Heart right ventricle (tissue), 16 donors: ENCODE data around the gene IRS2. TPM values are rescaled to one million over a fixed set of nuclear protein-coding genes. Genes with fewer than 3 reads are reported as not detected.

Experiments used
- ATAC-seq, 8 donors: fragments of 200-7000 bp; cut with Tn5 transposase; one replicate each; pipeline ENCODE4 v1.9.1; 2020; ENCODE audit warnings: mild to moderate bottlenecking in 8 of 8, moderate library complexity in 8 of 8, moderate number of reproducible peaks in 1 of 8
- DNase-seq, 2 donors: peaks; one replicate each; pipeline ENCODE4 v3.0.0-alpha.2; 2020
- H3K27ac ChIP-seq, 10 donors: fragments of 200-600 bp; sonication (generic) in 2 of 10; one replicate each; pipeline versions ENCODE4 v1.5.0 to v1.8.0; 2020 to 2022; ENCODE audit warnings: mild to moderate bottlenecking in 3 of 10
- H3K27me3 ChIP-seq, 7 donors: fragments of 200-600 bp; one replicate each; pipeline ENCODE4 v1.8.0; 2021 to 2022; ENCODE audit warnings: mild to moderate bottlenecking in 2 of 7
- H3K36me3 ChIP-seq, 9 donors: fragments of 200-600 bp; sonication (generic) in 1 of 9; one replicate each; pipeline versions ENCODE4 v1.5.0 to v1.8.0; 2020 to 2022; ENCODE audit warnings: mild to moderate bottlenecking in 2 of 9
- H3K4me1 ChIP-seq, 9 donors: fragments of 200-600 bp; sonication (generic) in 1 of 9; one replicate each; pipeline versions ENCODE4 v1.5.0 to v1.8.0; 2020 to 2022; ENCODE audit warnings: mild to moderate bottlenecking in 4 of 9
- H3K4me3 ChIP-seq, 10 donors: fragments of 200-600 bp; sonication (generic) in 2 of 10; one replicate each; pipeline versions ENCODE4 v1.5.0 to v1.8.0; 2020 to 2022; ENCODE audit warnings: mild to moderate bottlenecking in 7 of 10, moderate library complexity in 2 of 10
- H3K9me3 ChIP-seq, 11 donors: fragments of 200-600 bp in 10 of 11; sonication (generic) in 2 of 11; one replicate each; pipeline versions ENCODE4 v1.5.0 to v1.8.0; 2013 to 2022; ENCODE audit warnings: mild to moderate bottlenecking in 2 of 11, control low read depth in 1 of 11, moderate library complexity in 1 of 11
- CTCF ChIP-seq, 9 donors: fragments of 200-600 bp; sonication (generic) in 2 of 9; IDR thresholded peaks; one replicate each; pipeline versions ENCODE4 v1.5.0 to v1.8.0; 2021 to 2022; ENCODE audit warnings: antibody characterized with exemption in 9 of 9, mild to moderate bottlenecking in 5 of 9, moderate library complexity in 1 of 9
- WGBS, 2 donors: extraction: QIAGEN DNeasy Blood & Tissue Kit; methylation state at CpG; one replicate each; pipeline ENCODE4 v1.1.7; 2013; ENCODE audit warnings: inconsistent platforms in 1 of 2; 5-methylcytosine and 5-hydroxymethylcytosine counted together
- intact Hi-C, 10 donors: fragments of 100-400 bp; cut with DNase I; formaldehyde crosslinking; loops; one replicate each; pipeline versions ENCODE4 v1.11.1 to v1.14.2; 2022
- polyA plus RNA-seq, 2 donors: library from polyadenylated mRNA; stranded (reverse); fragments of 200-250 nt; gene quantifications; one replicate each; pipeline ENCODE4 v1.2.3, GENCODE V29; 2013
- total RNA-seq, 10 donors: library from RNA; stranded (reverse); fragmentation: NEBNext Ultra II Directional in 3 of 10; extraction: Animal tissue kit (Norgen Biotek cat#: 25700) in 3 of 10; gene quantifications; one replicate each; pipeline versions ENCODE4 v1.2.1 to v1.2.4, GENCODE V29; 2021 to 2023
- donor health status: Arrhythmogenic right ventricular cardiomyopathy.
- donor health status: ischemic (EF 13 %, LVEDD 7.1; RV severe dilation, severe dysfunction).
- donor health status: healthy with polysubstance abuse.
- donor health status: DM: no; HTN: yes; CAD: no.
- donor health status: DM: no; HTN: no; CAD: no.
- donor health status: ischemic (EF 25% LVEDD 6.9; RV normal size, moderate dysfunction).
- donor health status: ischemic (EF 25% LVEDD 5.7; RV mildly dilated, moderate dysfunction).
- donor health status: healthy.
- donor health status: DM: yes; HTN: yes; CAD: no.
- donor health status: Ischemic cardiomyopathy.
- donor health status: ischemic (EF 35%, LVEDD 5.7; RV mildly dilated, moderate dysfunction).
- donor health status: nonischemic (EF 11% LVEDD 7.7; RV severe dilation, severe dysfunction).
- donor health status: DM: yes; HTN: yes; CAD: no.
- donor health status: PGD.
- donor health status: ischemic (EF 29% LVEDD 5.4; RV normal size, mild dysfunction).
- donor health status: nonischemic (EF 23%, LVEDD 6.1; RV moderate dilation, normal function).

IRS2 gene
- total and polyA plus RNA-seq, 12 donors: 4.2 to 49.3 (median 13.7) TPM

GRCh38 chr13:109758937-109759480, 27.4 kb downstream of the IRS2 start:
- H3K4me1 ChIP-seq: peaks cover 3 to 30% (median 18%) of the 10 kb centered on the region in 9 donors
- H3K36me3 ChIP-seq: peaks cover 0 to 22% (median 7%) of the 10 kb centered on the region in 9 donors
- H3K27ac ChIP-seq: no peak overlapping the region
- intact Hi-C loops: no loop called here
- DNase-seq (no peak), ATAC-seq (no peak)
- no peak for TF ChIP-seq CTCF (IDR thresholded peaks at IDR 0.05)
- 90% methylated on average over 15 of the region's 15 CpGs for WGBS, 2 donors
- H3K4me3 ChIP-seq: no peak overlapping the region
- H3K9me3 ChIP-seq: no peaks in the 10 kb centered on the region
- no peaks in the 10 kb centered on the region for H3K27me3 ChIP-seq

GRCh38 chr13:109756778-109757177, 29.6 kb downstream of the IRS2 start:
- peaks cover 3 to 30% (median 13%) of the 10 kb centered on the region in 9 donors for H3K4me1 ChIP-seq
- 40 to 42% methylated on average over 5 of the region's 5 CpGs for WGBS, 2 donors
- no peak for TF ChIP-seq CTCF (IDR thresholded peaks at IDR 0.05)
- H3K9me3 ChIP-seq: no peaks in the 10 kb centered on the region
- ATAC-seq (peak in 7 of 8 donors; percentile 38 to 87 (median 73)), DNase-seq (no peak)
- no peak overlapping the region for H3K4me3 ChIP-seq
- intact Hi-C loops: no loop called here
- peak overlapping the region in 5 of 10 donors; percentile 1 to 55 (median 27) for H3K27ac ChIP-seq
- H3K27me3 ChIP-seq: no peaks in the 10 kb centered on the region
- H3K36me3 ChIP-seq: peaks cover 0 to 43% (median 7%) of the 10 kb centered on the region in 9 donors

- no peak for DNase-seq
- H3K27ac ChIP-seq: peak overlapping the region in 5 of 10 donors; percentile 1 to 55 (median 27)
- H3K4me3 ChIP-seq: no peak overlapping the region
- peaks cover 0 to 43% (median 7%) of the 10 kb centered on the region in 9 donors for H3K36me3 ChIP-seq
- peaks cover 3 to 29% (median 13%) of the 10 kb centered on the region in 9 donors for H3K4me1 ChIP-seq
- intact Hi-C loops: no loop called here
- peak in 1 of 8 donors; percentile 15 for ATAC-seq
- TF ChIP-seq CTCF (IDR thresholded peaks at IDR 0.05): no peak
- 74 to 76% methylated on average over 4 of the region's 4 CpGs for WGBS, 2 donors
- H3K9me3 ChIP-seq: no peaks in the 10 kb centered on the region
- no peaks in the 10 kb centered on the region for H3K27me3 ChIP-seq
These were observed 30.4 kb downstream of the IRS2 start for GRCh38 chr13:109755997-109756396.

- Histone ChIP-seq H3K27ac (no peak overlapping the region), H3K36me3 (peaks cover 0 to 43% (median 7%) of the 10 kb centered on the region in 9 donors), H3K9me3 (no peaks in the 10 kb centered on the region), H3K4me3 (no peak overlapping the region), H3K4me1 (peaks cover under 1 to 28% (median 13%) of the 10 kb centered on the region in 9 donors), H3K27me3 (no peaks in the 10 kb centered on the region)
- DNase-seq: no peak
- no peak for TF ChIP-seq CTCF (IDR thresholded peaks at IDR 0.05)
- intact Hi-C loops: no loop called here
- ATAC-seq: no peak
- WGBS, 2 donors: 95 to 96% methylated on average over 13 of the region's 13 CpGs
These were observed 30.8 kb downstream of the IRS2 start for GRCh38 chr13:109755551-109755950.
